EH (cell line): ENCODE measurements around the gene MYL6B.
A peak's percentile ranks its signal among the peaks of the same experiment; 100 is the strongest.

Experiments used
- DNase-seq: peaks from one replicate; pipeline ENCODE4 v3.0.0-alpha.2; 2015; ENCODE audit warnings: low read depth

The MYL6B gene

DNA sequence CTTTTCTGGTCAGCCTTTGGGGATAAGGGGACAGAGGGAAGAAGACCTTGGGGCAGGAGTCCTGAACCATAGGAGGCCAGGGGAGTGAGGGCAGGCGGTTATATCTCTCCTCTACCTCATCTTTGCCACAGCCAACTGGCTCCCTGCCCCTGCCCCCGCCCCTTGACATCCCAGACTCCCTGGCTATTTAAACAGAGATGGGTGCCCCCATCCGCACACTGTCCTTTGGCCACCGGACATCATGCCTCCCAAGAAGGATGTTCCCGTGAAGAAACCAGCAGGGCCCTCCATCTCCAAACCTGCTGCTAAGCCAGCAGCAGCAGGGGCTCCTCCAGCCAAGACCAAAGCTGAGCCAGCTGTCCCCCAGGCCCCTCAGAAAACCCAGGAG is 1.3 kb downstream of the MYL6B start:
- DNase-seq = no peak

DNA sequence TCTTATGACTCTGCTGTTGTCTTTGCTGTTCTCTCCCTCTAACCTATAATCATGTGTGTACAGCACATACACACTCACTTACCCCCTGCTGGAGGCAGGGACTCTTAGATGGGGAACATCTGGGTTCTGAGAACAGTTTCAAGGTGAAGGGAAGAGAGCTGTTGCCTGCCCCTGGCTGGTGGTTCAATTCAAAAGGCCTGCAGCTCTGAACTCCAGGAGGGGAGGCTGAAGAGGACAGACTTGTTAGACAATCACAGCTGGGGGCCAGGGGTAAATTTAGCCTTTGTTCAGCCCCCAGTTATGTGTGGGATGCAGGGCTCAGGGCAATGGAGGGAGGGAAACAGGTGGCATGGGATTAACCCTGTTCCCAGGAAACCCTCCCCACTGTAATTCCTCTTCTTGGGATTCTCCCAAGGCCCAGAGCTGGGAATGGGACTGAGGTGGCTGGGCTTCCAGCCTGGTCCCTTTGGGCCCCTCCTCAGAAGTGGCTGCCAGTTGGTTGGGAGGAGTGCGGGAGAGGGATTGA is 1.9 kb downstream of the MYL6B start:
- DNase-seq = no peak

- no peak for DNase-seq
Measured at GRCh38 chr12:56154818-56155217, 2.4 kb downstream of the MYL6B start.

GRCh38 chr12:56155256-56155845 is 3.0 kb downstream of the MYL6B start:
- no peak for DNase-seq

DNA sequence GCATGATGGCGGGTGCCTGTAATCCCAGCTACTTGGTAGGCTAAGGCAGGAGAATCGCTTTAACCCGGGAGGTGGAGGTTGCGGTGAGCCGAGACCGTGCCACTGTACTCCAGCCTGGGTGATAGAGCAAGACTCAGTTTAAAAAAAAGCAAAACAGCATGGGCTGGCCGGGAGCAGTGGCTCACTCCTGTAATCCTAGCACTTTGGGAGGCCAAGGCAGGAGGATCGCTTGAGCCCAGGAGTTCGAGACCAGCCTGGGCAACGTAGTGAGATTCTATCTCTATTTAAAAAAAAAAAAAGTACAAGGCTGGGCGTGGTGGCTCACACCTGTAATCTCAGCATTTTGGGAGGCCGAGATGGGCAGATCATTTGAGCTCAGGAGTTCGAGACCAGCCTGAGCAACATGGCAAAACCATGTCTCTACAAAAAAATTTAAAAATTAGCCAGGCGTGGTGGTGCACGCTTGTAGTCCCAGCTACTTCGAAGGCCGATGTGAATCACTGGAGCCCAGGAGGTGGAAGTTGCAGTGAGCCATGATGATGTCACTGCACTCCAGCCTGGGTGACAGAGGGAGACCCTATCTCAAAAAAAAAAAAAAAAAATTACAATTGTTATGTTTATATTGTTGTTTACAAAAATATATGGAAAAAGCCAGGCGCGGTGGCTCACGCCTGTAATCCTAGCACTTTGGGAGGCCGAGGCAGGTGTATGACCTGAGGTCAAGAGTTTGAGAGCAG is 4.2 kb downstream of the MYL6B start:
- DNase-seq = peak; percentile 41

GRCh38 chr12:56157201-56158028 is 5.0 kb downstream of the MYL6B start:
- DNase-seq = peak; percentile 93

- peak; percentile 98 for DNase-seq
Measured at GRCh38 chr12:56158029-56158925, 5.9 kb downstream of the MYL6B start, which contains the start of gene MYL6. MYL6 (plus strand) TSS chr12:56158359; CDS start chr12:56158402, 43 bp downstream.

DNA sequence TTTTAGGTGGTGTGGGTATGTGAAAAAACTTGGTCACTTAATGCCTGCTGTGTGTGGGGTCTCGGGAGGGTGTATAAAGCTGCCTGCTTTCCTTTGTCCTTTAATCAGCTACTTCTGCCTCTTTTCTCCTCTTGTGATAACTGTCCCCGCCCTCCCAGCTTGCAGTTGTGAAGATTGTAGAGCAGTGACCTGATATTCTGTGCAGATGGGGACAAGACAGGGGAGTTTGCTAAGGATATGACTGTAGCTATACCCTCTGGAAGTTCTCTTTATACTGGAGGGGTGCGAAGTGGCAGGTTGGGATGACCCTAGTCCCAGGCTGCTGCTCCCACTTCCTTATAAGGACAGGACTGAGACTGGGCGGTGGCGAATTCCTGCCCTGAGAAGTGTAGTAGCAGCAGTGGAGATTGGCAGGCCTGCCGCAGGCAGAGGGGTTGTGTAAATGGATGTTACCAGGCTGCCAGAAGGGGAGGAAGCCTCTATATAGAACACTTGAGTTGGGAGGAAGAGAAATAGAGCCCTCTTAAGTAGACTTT is 6.6 kb downstream of the MYL6B start:
- peak; percentile 90 for DNase-seq

DNA sequence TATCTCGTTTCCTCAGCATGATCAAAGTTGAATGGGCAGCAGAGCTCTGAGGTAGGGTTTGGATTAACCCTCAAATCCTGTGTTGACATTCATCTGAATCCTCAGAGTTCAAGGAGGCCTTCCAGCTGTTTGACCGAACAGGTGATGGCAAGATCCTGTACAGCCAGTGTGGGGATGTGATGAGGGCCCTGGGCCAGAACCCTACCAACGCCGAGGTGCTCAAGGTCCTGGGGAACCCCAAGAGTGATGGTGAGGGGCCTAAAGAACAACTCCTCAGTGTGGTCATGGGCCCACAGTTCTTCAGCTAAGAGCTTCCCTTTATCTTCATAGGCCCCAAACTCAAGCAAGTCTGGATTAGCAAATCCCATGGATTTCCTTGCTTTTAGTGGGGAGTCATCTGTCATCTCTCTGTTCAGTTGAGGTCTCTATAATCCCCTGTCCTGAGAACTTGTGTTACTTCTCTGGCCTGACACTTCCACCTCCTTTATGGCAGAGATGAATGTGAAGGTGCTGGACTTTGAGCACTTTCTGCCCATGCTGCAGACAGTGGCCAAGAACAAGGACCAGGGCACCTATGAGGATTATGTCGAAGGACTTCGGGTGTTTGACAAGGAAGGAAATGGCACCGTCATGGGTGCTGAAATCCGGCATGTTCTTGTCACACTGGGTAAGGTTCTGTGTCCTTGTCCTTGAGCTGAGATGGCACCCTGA is 7.2 kb downstream of the MYL6B start:
- DNase-seq = no peak

- peak; percentile 72 for DNase-seq
Measured at GRCh38 chr12:56160193-56160763, 7.9 kb downstream of the MYL6B start.

- DNase-seq = no peak
Measured at GRCh38 chr12:56160894-56161689, 8.7 kb downstream of the MYL6B start.

DNA sequence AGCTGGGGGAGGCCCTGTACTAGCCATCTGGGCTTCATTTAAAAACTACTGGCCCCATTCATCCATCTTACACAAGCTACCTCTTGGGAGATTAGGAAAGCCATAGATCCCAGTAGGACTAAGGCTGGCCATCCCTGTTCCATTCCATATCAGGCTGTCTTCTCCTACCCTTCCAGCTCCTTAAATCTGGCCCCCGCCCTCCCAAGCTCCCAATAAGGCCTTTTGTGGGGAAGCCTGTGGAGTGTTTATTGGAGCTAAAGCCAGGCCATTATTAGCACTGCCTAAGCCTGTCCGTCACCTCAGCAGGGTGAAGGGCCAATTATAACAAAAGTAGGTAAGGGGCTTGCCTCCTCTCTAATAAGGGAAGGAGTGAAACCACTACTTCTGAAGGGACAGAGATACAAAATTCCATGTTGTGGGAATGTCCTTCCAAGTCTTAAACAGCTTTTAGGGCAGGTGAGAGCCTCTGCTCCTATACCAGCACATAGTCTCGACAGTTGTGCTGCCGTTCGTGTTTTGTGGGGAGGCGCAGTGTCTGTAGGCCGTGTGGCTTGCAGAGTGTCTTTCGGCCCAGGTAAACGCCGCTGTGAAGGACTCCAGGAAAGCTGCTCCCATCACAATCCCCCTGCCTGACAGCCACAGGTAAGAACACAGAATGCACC is 9.4 kb downstream of the MYL6B start:
- peak; percentile 15 for DNase-seq

DNA sequence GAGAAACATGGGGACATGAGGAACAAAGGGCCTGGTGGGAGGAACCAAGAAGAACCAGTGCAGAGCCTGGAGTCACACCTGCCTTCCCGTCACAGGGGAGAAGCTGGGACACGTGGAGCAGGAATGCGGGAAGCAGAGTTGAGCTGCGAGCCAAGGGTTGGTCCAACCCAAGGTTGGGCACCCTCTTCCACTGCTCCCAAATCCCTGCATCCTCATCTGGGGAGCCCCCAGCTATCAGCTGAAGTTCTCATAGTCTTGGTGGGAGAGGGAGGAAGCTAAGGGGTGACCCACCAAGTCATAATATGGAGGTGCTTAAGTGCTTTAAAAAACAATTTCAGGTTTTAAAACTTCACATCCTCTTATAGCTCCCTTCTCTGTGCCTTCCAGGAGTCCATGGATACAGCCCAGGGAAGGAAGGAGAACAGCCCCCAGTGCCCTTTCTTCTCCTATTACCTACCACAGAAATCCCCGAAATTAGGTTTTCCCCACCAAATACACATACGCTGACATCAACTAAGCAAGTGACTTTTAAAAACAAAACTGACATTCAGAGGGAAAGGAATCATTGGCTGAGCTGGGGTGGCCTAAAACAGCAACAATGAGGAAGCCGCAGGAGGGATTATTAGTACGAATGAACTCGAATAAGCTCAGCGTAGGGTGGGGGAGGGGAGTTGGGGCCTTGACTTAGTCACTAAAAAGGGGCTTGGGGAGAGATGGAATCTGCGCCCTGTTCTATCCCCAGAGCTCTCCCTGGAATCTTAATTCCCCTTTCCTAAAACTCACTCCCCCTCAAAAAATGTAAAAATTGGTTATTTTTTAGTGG is 10.3 kb downstream of the MYL6B start:
- peak; percentile 36 for DNase-seq

DNA sequence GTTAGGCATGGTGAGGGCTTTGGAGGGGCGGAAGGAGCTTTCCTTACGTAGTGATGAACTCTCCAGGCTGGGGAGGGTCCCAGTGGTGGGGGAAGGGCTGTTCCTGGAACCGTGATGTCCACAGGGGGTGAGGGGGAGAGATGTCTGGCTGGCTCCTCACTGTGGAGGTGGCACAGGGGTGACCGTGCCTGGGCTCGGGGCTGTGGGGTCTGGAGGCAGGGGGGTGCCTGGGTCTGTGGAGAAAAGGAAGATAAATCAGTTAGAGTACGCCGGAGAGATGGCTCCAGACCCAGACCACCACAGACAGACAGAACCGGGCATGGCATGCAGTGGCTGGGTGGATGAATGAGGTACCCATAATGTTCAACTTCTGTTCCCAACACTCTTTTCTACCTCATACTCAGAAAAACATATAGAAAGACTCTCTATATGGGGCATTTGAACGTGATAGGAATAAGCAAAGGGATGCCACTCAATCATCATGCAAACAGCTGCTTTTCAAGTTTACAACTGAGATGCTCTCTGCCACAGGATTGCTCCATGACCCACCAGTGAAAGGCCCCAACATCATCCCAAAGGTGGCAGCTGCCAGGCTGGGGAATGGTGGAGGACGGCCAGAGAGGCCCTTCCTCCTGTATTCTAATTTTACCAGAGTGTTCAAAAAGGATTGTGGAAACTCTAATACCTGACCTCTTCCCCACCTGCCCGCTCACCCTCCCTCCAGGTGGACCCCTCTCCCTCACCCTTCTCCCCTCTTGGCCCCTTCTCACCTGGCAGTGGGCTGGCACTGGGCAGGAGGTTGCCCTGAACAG is 11.4 kb downstream of the MYL6B start:
- peak; percentile 41 for DNase-seq

- peak; percentile 31 for DNase-seq
Measured at GRCh38 chr12:56164345-56164729, 11.9 kb downstream of the MYL6B start.

DNA sequence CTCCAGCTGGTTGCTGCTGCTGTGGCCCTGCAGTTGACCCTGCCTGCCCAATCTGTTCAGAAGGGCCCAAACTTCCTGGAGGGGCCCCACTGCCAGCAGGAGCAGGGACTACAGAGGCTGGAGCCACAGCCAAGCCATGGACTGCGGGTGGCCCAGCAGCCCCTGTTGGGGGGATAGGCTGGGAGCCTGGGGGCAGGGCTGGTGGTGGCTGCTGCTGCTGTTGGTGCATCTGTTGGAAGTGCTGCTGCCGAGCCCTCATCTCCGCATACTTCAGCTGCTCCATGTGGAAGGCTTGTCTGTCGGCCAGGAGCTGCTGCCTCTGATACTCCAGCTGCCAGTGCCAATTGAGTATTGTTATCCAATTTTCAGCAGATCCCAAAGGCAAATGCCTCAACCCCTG is 13.0 kb downstream of the MYL6B start:
- peak; percentile 42 for DNase-seq

GRCh38 chr12:56169229-56169759 is 16.9 kb downstream of the MYL6B start:
- no peak for DNase-seq
